Measurements from ENCODE around the gene TRIM25.

Gene TRIM25

DNA sequence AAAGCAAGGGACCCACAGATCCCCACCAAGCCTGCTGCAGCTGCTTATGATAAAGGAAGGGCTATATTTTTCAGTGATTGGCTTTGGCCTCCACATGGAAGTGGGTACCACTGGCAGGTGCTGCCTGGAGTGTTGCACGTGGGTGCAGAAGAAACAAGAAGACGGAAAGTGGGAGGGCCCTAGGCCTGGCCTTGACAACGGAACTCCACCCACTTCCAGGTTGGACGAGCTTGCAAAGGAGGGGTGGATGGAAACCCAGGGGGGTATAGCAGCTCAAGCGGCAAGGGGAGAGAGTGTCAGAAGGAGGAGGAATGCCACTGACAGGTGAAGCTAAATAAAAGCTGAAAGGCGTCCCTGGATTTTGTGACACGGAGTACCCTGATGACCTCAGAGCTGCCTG is 20.3 kb downstream of the TRIM25 start:
- no peak for DNase-seq

DNA sequence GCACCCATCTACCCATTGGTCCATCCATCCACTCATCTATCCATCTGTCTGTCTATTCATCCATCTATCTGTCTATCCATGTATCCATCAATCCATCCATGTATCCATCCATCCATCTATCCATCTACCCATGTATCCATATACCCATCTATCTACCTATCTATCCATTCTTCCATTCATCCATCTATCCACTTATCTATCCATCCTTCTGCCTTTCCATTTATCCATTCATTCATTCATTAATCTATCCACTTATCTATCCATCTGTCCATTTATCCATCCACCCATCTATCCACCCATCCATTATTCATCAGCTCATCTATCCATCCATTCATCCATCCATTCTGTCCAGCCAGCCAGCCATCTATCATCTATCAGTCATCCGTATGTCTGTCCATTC is 21.5 kb downstream of the TRIM25 start:
- no peak for DNase-seq

DNA sequence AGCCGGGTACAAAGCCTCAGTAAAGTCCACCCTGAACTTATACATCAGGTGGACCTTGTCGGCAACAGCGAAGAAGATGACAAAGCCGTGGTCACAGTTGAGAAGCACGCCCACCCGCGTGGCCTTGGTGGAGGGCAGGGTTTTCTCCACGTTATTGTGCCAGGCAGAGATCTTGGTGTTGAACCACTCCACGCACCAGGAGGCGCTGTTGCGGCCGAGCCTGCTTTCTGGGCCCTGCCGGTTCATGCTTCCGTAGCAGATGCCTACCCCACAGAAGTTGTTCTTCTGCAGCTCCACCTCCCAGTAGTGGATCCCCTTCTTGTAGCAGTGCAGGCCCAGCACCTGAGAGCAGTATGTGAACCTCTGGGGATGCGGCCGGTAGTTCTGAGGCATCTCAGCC is 22.1 kb downstream of the TRIM25 start:
- no peak for DNase-seq

DNA sequence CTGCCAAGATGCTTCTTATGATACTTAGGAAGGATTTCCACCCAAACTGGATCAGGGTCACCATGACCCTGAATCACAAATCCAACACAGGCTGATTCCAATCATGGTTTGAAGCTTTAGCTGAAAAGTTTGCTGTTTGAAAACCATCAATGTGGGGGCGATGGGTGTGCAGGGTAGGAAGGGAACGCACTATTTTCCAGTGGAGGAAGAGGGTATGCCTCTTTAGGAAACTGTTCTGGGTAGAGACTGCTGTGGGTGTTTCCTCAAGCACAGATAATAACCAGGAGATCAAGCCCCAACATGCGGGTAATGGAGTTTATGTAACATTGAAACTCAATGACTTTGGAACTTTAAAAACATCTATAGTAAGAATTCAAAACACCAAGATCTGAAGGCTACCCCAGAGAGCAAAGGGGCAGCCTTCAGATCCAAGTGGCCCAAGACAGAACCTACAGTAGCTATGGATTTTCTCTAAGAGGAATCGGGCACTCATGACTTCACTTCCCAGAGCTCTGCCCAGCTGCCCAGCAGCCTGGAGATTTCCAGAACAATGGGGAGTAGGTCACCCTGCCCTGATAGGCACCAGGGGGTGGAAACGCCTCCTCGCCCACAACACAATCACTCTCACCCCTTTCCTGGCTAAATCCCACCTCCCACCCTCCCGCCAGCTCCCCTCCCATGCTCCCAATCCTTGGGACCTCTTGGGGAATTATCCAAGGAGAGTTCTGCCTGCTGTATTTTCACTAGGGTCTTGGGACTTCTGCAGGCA is 22.8 kb downstream of the TRIM25 start:
- DNase-seq: no peak

DNA sequence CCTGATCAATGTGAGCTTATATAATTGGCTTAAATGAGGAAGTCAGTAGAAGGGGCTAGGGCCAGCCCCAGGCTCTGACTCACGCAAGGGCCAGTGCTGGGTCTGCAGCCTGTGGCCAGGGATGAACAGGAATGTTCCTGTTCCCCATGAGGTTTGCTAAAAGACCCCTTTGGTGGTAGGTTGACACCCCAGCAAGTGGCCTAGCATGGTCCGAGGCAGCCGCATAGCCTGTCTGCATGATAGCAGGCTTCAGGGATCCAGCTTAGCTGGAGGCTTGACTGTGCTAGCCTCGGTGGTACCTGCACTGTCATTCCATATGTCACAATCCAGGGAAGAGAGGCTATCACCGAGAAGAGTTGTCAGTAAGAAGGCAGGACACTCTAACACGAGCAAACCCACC is 23.5 kb downstream of the TRIM25 start:
- no peak for DNase-seq

DNA sequence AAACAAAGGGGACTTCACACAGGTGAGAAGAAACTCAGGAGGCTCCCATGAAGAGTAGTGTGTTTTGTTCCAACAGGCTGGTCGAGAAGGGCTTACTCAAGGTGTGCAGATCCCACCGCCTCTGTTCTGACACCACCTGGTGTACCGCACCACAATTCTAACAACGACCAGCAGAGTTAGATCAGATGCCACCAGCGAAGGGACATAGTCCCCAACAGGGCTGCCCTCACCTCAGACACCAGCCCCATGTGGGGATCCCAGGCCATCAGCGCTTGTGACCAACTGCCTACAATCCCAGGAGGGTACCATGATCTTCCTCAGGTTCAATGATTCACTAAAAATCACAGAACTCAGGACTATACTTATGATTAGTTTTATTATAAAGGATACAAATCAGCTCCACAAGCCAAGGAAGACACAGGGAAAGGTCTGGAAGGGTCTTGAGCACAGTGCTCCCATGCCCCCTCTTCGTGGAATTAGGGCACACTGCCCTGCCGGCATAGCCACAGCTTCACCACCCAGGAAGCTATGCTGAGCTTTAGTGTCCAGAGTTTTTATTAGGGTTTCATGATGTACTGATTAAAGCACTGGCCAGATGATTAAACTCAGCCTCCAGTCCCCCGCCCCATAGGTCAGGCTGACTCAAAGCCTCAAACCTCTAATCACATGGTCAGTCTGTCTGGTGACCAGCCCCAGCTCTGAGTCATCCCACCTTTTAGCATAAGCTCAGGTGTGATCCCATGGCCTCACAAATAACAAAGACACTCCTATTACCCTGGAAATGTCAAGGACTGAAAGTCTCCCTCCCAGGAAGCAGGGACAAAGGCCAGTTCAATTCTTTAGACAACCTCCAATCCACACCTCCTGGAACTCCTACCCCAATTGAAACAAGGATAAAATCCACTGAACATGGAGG is 26.0 kb downstream of the TRIM25 start:
- DNase-seq: no peak

DNA sequence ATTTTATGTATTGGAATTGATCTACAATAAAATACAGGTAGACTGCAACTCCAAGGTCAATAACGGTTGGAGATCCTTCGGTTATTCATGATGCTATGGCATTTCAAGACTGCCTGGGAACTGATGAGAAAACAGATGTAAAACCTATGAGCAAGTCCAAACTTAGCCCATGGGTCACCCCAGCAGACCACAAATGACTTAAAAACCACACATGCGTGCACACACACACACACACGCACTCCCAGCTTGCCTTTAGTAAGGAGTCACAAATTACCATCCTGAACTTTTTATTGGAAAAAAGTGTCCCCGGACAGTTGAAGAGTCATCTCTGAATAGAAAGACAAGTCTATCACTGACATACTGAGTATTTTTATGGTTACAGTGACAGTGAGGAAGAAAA is 26.7 kb downstream of the TRIM25 start:
- no peak for DNase-seq

DNA sequence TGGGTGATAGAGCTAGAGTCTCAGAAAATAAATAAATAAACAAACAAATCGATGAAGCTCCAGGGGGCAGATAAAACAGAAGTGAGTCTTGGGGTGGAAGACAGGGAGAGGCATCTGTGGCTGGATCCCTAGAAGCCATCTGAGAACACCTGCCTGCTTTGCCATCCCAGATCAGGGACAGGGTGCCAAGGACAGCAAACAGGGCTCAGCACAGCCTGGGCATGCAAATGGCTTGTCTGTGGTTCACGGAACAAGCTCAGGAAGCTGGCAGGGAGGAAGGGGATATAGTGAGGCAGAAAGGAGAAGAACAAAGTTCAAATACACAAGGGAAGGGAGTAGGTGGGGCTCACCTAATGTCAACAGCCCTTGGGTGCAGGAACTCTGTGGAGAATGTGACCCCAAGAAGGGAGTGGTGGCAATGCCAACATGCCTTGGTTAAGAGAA is 27.5 kb downstream of the TRIM25 start:
- no peak for DNase-seq

DNA sequence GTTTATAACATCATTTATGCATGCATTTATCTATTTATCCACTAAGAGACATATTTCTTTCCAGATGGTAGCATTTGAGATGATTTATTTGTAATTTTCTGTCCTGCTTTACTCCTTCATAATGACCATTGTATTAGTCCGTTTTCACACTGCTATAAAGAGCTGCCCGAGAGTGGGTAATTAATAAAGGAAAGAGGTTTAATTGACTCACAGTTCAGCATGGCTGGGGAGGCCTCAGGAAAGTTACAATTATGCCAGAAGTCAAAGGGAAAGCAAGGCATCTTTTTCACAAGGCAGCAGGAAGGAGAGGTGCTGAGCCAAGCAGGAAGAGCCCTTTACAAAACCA is 28.6 kb downstream of the TRIM25 start:
- no peak for DNase-seq

DNA sequence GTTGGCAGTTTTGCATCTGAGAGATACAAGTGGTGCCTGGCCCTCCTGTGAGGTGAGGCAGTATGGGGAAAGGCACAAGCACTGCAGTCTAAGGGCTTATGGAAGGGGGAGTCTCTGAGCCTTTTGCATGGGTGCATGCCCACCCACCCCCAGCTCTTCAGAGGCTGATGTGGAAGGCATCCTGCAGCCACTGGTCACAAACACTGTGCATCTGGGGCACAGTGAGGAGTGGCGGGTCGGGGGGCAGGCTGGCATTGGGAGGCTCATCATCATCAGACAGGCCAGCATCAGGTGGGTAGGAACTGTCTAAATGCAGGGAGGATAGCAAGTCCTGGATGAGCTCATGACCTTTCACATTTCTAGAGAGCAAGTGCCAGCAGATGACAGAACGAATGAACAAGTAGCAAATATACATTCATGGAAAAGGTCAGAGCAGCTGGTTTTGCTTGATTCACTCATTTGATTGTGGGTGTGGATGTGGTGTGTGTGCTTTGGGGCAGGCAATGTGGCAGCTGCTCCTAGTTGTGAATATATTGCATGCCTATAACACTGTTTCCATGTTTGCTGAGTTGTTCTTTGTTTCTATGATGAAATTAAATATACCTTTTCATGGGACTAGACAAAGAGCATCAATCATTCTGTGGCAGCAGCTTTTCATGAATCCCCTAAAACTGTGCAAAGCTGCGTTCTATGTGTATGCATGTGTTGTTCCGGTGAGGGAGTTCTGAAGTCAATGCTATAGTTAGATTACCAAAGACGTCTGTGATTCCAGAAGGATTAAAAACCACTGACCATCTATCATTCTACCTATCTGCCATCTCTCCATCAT is 29.2 kb downstream of the TRIM25 start:
- DNase-seq: no peak

DNA sequence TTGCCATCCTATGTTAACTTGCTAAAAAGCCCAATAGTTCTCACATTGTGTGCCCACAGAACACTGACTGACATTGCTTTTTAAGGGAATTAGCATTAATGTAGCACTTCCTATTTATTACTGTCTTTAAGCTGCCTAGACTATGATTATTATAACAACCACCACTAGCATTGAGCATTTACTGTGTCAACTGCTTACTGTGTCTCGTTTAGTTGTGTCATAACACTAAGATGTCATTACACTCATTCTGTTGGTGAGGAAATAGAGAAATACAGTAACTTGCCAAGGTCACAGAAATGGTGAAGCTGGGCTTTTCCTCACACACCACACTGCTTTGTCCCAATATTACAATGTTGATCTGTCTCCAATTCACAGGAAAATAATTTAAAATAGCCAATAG is 30.2 kb downstream of the TRIM25 start:
- no peak for DNase-seq

DNA sequence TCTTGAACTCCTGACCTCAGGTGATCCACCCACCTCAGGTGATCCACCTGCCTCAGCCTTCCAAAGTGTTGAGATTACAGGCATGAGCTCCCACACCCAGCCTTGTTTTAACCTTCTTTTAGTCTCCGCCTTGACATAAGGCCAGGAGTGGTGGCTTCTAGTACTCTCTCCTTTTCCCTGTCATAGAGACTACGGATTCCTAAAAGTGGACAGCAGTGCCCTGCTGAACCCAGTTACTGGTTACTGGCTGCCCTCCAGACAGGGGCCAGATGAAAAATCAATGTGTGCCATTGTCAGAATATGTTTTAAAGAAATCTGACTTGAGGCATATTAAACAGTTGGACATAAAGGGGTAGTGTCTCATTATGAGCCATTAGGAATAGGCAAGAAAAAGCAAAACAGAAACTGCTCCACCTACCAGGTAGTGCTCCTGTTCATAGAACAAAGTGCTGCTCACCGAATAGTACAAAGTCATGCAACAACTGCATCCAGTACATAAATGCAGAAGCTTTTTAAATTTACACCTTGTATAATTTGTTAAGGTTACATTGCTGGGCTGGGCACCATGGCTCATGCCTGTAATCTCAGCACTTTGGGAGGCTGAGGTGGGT is 32.1 kb downstream of the TRIM25 start:
- no peak for DNase-seq

DNA sequence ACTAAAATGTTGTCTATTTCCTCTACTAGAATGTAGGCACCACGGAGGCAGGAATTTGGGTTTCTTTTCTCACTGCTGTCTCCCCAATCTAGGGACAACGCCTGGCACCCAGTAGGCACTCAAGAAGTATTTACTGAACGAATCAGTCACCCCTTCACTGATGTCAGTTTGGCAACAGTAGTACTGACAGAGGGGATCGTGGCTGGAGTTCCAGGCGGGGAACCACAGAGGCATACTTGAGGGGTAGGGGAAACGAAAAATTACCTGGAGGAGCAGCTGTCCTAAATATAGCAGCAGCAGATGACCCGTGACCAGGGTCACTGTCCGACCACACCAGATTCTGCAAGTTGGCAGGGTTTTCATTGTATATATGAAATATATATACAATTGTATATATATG is 33.3 kb downstream of the TRIM25 start:
- no peak for DNase-seq

DNA sequence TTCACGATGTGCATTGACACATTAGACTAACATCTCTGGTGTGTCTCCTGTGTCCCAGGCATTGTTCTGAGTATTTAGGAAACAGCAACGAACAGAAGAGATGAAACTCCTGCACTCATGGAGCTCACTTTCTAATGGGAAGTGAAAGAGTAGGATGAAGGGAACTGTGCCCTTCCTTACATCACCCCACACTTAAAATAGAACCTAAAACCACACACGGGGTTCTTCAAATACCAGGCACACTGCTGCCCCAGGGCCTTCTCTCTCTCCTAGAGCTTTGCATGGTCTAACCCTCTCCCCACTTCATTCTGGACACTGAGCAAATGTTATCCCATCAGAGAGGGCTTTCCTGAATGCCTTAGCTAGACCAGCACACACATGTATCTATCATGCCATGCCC is 33.7 kb downstream of the TRIM25 start:
- no peak for DNase-seq

DNA sequence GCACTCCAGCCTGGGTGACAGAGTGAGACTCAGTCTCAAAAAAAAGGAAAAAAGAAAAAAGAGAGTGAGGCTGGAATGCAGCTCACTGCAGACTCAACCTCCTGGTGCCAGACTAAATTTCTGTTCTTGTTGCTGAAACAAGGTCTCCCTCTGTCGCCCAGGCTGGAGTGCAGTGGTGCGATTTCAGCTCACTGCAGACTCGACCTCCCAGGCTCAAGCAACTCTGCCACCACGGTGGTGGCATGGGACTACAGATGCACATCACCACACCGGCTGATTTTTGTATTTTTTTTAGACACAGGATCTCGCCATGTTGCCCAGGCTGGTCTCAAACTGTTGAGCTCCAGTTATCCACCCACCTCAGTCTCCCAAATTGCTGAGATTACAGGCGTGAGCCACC is 34.6 kb downstream of the TRIM25 start:
- DNase-seq: no peak

DNA sequence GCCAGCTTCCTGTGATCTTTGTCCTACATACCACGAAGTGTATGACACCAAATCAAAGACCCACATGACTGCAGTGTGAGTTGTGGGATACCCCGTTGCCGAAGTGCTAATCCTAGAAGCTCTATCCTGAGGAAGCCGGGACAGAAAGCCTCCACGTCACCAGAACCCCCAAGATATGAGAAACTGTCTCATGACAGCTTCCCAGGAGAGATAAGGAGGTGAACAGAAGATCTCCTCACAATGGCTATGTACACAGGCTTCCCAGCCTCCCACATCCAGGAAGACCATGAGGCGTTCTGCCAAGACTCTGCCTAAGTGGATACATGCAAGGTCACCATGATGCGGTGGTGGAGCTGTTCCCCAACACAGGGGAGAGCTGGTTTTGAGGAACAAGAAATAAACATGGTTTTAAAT is 37.1 kb downstream of the TRIM25 start:
- no peak for DNase-seq

DNA sequence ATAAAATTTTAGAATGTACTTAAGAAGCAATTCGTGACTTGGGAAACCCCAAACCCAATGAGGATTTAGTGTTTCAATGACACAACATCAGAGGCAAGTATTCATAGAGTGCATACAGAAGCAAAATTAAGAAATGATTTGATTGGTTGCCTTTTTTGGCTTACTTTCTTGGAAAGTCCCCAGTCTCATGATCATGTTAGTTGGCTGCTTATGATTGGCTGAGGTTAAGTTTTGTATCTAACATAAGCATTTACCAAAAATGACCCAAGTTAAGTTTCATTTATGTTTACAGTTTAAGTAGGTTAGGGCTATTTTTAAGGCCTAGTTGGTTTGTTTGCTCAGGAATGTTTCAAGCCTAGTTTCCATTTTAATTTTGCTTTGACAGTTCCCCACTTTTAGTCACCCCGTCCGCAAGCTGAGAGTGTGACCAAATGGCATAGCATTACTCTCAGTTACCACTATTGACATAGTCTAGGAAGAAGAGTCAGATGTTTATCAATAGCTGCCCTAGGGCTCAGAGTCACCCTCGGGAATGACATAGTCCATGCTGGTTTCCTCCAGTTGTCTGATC is 43.7 kb downstream of the TRIM25 start:
- DNase-seq: no peak

DNA sequence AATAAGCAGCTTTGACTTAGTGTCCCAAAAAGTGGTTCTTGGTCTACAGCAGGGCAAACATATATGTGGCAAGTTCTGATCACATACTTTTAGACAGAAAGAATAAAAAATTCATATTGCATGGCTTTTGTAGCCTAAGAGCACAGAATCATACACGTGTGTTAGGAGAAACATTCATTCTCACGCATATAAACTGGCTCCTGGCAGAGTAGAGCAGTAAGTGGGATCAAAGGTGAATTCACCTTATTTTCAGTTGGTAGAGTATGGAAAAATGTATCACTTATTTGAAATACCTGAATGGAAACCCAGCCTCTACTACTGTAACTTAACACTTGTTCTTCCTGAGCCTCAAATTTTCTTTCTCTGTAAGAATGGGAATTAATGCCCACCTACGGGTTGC is 45.1 kb downstream of the TRIM25 start:
- no peak for DNase-seq

DNA sequence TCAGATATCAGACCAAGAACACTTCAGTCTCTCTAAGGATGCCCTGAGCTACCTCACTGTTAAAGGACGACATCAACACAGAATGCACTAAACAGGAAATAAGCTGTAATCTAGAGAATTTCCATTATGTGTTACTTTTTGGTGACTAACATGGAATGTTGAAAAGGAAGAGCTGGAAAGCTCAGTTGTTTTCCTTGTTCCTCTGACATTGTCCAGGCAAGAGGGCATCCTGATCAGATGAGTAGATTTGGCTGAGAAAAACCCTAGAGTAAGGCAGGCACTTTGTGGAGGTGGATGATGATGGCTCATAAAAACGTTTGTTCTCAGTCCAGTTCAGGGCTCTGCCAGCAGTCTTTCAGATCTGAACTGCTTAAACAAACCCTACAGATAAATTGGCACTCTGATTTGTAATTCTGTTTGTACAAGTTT is 45.9 kb downstream of the TRIM25 start:
- DNase-seq: no peak

DNA sequence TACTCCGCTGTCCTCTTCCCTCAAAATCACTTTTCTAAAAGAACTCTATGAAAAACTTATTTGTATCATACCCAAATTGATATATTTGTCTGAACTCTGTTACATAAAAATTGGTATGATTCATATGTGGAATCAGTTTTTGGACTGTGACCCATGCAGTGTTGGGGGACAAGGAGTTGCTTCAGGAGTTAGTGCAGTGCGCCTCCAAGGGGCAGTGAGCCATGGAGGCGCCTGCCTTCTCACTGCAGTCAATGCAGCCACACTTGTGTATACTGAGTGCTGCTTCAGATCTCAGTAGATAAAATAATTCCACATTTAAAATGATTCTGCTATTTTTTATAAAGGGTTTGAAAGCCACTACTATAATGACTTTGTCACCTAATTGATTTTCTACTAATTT is 47.4 kb downstream of the TRIM25 start:
- DNase-seq: no peak

DNA sequence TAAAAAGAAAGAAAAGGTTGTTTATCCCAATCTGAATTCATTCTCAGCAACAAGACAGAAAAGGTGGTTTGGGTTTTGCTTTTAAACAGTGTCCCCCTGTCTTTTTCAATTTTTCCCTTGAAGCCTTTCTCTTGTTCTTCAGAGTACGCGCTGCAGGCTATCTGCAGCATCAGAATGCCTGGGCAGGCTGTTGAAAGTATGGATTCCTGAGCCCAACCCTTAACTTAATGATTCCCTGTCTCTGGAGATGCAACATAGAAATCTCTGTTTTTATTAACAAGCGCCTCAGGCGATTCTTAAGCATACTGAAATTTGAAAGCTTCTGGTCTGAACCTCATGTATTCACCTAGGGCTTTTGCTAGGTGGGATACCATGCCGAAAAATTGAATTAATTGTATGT is 47.8 kb downstream of the TRIM25 start:
- no peak for DNase-seq

DNA sequence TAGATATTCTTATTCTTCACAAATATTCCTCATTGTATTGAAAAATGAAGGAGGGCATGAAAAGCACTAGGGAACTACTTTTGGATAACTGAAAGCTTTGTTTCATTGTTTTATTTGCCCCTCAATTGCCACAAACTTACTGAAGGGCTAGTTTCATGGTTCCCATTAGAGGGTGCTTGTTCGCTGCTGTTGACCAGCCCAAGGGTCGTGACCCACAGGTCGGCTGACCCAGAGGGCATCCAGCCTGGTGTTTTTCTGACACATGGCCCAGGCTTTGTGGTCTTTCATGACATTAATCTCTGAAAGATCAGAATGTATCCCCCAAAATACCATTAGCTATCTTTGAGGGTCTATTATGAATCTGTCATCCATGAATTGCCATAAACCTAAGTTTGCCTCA is 49.9 kb downstream of the TRIM25 start:
- no peak for DNase-seq

DNA sequence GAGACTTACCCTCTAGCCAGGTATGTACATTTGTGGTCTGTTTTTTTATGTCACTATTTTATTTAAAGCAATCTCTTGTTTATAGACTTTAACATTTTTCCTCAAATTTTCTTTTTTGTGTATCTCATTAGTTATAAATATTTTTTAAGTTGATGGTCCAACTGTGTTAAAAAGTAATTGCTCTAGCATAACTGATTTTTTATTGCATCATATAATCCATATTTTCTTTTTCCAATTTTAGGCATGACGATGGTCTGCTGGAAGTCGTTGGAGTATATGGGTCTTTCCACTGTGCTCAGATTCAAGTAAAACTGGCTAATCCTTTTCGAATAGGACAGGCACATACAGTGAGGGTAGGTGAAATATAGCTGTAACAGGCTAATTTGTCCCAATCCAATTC is 52.0 kb downstream of the TRIM25 start:
- DNase-seq: no peak

Data from NCI-H1436 (cell line).